ENCODE results near the gene AGAP2. TPM values are rescaled to one million over a fixed set of nuclear protein-coding genes. Genes with fewer than 3 reads are reported as not detected.

AGAP2 gene
- total and polyA plus RNA-seq, 2 of the 13 experiments (the other 11 are each of a cell fraction or from before 2014, with no cell fraction given): 0.38 to 0.45 TPM

GRCh38 chr12:57752668-57753000, 14.1 kb upstream of the AGAP2 start:
- peaks cover 43% of the 10 kb centered on the region for H3K4me1 ChIP-seq (ENCODE audit: insufficient read depth, low read length)
- in situ Hi-C loops (cut with HindIII; ENCODE audit: extremely low pct_ligation_motif_present, low pct_unique_long_range_greater_than_20kb) (no loop called here), intact Hi-C loops (cut with micrococcal nuclease; ENCODE audit: unreplicated experiment) (loop anchor here (1.0 kb wide), 1 partner anchor 8 kb away; no protein-coding TSS in a partner anchor)
- H3K27ac ChIP-seq (ENCODE audit: extremely low read length, insufficient read depth, low read length): peak overlapping the region; percentile 30
- TF ChIP-seq ZNF225 (CRISPR knock-in tag; IDR thresholded peaks at IDR 0.05) (no peak), SAFB2 (CRISPR knock-in tag; IDR thresholded peaks at IDR 0.05; ENCODE audit: borderline replicate concordance, low read depth) (0 out of 2 replicates have a peak, but pooled peaks have one; percentile 2), ZNF562 (CRISPR knock-in tag; IDR thresholded peaks at IDR 0.05; ENCODE audit: borderline replicate concordance) (no peak), GATA4 (IDR thresholded peaks at IDR 0.05; ENCODE audit: borderline replicate concordance, low read depth) (no peak), CBX1 (IDR thresholded peaks at IDR 0.05; ENCODE audit: low read depth) (peak; percentile 10)
- no peak overlapping the region for H2AFZ ChIP-seq (ENCODE audit: low read length)
- H3K79me2 ChIP-seq (ENCODE audit: insufficient read depth, low read length): peaks cover 24% of the 10 kb centered on the region
- H3K9ac ChIP-seq (ENCODE audit: insufficient read depth, low read depth, low read length): peak overlapping the region; percentile 24
- no peaks in the 10 kb centered on the region; a peak in 1 of 5 replicates for H3K27me3 ChIP-seq (ENCODE audit: control insufficient read depth in 1 of 2, insufficient read depth in 2 of 2, low read length in 2 of 2)
- DNase-seq (ENCODE audit: low spot score): no peak
- H3K9me3 ChIP-seq (ENCODE audit: low read length): no peaks in the 10 kb centered on the region
- BruUV-seq (replicated peaks): no TSS peak
- peak overlapping the region; percentile 20 to 42 (median 34); a peak in 4 of 6 replicates for H3K4me3 ChIP-seq (replicated peaks in 1 of 3; ENCODE audit: insufficient read depth in 1 of 3, low read depth in 2 of 3, low read length in 3 of 3)
- ChIA-PET POLR2A (interaction anchor here (0.6 to 1.1 kb wide), 7 partner anchors 8 to 94 kb away, joined by 3 to 4 read pairs (median 3); partner anchors contain the start of genes CTDSP2, EEF1AKMT3, METTL1 and OS9), CTCF (ENCODE audit: low intra/inter-chr PET ratio, low total read pairs) (no interaction called here)
- FAIRE-seq: no peak
- peaks cover 10 to 23% of the 10 kb centered on the region in 2 experiments; a peak in 4 of 5 replicates for H3K36me3 ChIP-seq (replicated peaks in 1 of 2; ENCODE audit: control insufficient read depth in 1 of 2, insufficient read depth in 2 of 2, low read length in 2 of 2)
- H3K4me2 ChIP-seq (ENCODE audit: low read depth, low read length): peak overlapping the region; percentile 69
- H4K20me1 ChIP-seq (ENCODE audit: insufficient read depth, low read length): 0 out of 2 replicates have a peak, but pooled peaks cover 5% of the 10 kb centered on the region
- 0% methylated on average over 3 of the region's 5 CpGs for WGBS (ENCODE audit: low lambda C conversion rate)
- peak; percentile 74 for ATAC-seq

GRCh38 chr12:57751788-57752667, 13.5 kb upstream of the AGAP2 start, which contains the start of gene CDK4:
TSS of gene CDK4 (minus strand) at chr12:57752310. CDS start at chr12:57751717, 593 bp downstream.
- DNase-seq (ENCODE audit: low spot score) (peak; percentile 99), FAIRE-seq (peak; percentile 98), ATAC-seq (peak; percentile 77)
- Histone ChIP-seq H3K4me3 (replicated peaks in 1 of 3; ENCODE audit: insufficient read depth in 1 of 3, low read depth in 2 of 3, low read length in 3 of 3) (peak within 1 kb of the TSS; percentile 72 to 87 (median 78)), H3K27ac (ENCODE audit: extremely low read length, insufficient read depth, low read length) (peak within 1 kb of the TSS; percentile 87), H3K9me3 (ENCODE audit: low read length) (no peaks in the 10 kb centered on the region), H4K20me1 (ENCODE audit: insufficient read depth, low read length) (0 out of 2 replicates have a peak, but pooled peaks cover 5% of the 10 kb centered on the region), H3K9ac (ENCODE audit: insufficient read depth, low read depth, low read length) (peak within 1 kb of the TSS; percentile 96), H3K4me2 (ENCODE audit: low read depth, low read length) (peak within 1 kb of the TSS; percentile 98), H3K36me3 (replicated peaks in 1 of 2; ENCODE audit: control insufficient read depth in 1 of 2, insufficient read depth in 2 of 2, low read length in 2 of 2) (peaks cover 10 to 27% of the 10 kb centered on the region in 2 experiments), H3K4me1 (ENCODE audit: insufficient read depth, low read length) (peaks cover 43% of the 10 kb centered on the region), H3K27me3 (ENCODE audit: control insufficient read depth in 1 of 2, insufficient read depth in 2 of 2, low read length in 2 of 2) (no peaks in the 10 kb centered on the region; a peak in 1 of 5 replicates), H2AFZ (ENCODE audit: low read length) (no peak within 1 kb of the TSS), H3K79me2 (ENCODE audit: insufficient read depth, low read length) (peaks cover 24% of the 10 kb centered on the region)
- intact Hi-C loops (cut with micrococcal nuclease; ENCODE audit: unreplicated experiment) (loop anchor here (1.0 kb wide), 1 partner anchor 8 kb away; no protein-coding TSS in a partner anchor), in situ Hi-C loops (cut with HindIII; ENCODE audit: extremely low pct_ligation_motif_present, low pct_unique_long_range_greater_than_20kb) (no loop called here)
- 0% methylated on average over 21 of the region's 58 CpGs for WGBS (ENCODE audit: low lambda C conversion rate)
- ChIA-PET CTCF (ENCODE audit: low intra/inter-chr PET ratio, low total read pairs) (no interaction called here), POLR2A (interaction anchor here (0.6 to 1.1 kb wide), 8 partner anchors 9 to 95 kb away, joined by 3 to 4 read pairs (median 3); partner anchors contain the start of genes CTDSP2, EEF1AKMT3, METTL1 and OS9)
- TSS peak; percentile 81 for BruUV-seq (replicated peaks)
- TF ChIP-seq BRF2 (CRISPR knock-in tag; IDR thresholded peaks at IDR 0.05) (no peak; the same call in 1 of the 2 replicates), ZNF281 (CRISPR knock-in tag; IDR thresholded peaks at IDR 0.05; ENCODE audit: borderline replicate concordance) (peak; percentile 67; the same call in 1 of the 2 replicates), ETV5 (CRISPR knock-in tag; IDR thresholded peaks at IDR 0.05; ENCODE audit: borderline replicate concordance) (peak; percentile 70; the same call in 1 of the 2 replicates), FUBP1 (CRISPR knock-in tag; IDR thresholded peaks at IDR 0.05; ENCODE audit: borderline replicate concordance) (no peak)
